Stimulated activated CD4-positive, alpha-beta T cell treated with anti-CD3 and anti-CD28 coated beads, Interleukin-15, amount 100 ng/mL, for 1 hour (primary cell): ENCODE results near the gene FBXO31.
"Not testable (repeated sequence)": the region's sequence is repeated elsewhere in the genome, so short reads cannot be mapped to it uniquely, and the experiment has no call there.

ENCODE experiments used
- DNase-seq, 2 donors: peaks; one replicate each; pipeline ENCODE4 v3.0.0-alpha.2; 2020; ENCODE audit warnings: low read depth in 1 of 2, low spot score in 1 of 2

Gene FBXO31

GRCh38 chr16:87387942-87388817, 4.6 kb upstream of the FBXO31 start:
- DNase-seq, result peak; percentile 56 to 71

GRCh38 chr16:87384875-87385167, 1.2 kb upstream of the FBXO31 start:
- not testable (repeated sequence) for DNase-seq

DNA sequence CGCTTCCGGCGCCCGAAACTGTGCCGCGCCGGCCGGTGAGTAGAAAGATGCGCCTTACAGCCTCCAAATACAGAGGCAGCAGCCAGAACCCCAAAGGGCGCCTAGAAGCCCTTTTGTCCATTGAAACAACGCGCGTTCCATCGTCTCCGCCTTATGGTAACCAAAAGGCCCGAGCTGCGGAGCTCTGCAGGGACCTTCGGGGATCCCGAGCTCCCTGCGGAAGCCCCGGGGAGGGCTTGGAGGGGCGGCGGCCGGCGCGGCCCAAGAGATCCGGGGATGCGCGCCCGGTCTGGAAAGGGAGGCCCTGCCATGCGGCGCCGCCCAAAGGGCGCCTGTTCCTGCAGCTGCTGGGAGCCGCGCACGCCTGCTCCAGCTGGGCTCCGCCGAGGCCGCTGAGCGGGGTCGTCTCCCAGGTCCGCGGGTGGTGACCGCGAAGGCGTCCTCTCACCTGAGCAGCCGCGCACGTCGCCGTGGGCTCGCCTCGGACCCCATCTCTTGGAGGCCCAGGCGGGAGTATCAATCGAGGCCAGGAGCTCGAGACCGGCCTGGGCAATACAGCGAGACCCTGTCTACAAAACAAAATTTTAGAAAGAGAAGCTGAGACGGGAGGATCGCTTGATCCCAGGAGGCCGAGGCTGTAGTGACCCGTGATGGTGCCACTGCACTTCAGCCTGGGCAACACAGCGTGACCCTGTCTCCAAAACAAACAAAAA, 742 bp upstream of the FBXO31 start:
- DNase-seq, result no peak

DNA sequence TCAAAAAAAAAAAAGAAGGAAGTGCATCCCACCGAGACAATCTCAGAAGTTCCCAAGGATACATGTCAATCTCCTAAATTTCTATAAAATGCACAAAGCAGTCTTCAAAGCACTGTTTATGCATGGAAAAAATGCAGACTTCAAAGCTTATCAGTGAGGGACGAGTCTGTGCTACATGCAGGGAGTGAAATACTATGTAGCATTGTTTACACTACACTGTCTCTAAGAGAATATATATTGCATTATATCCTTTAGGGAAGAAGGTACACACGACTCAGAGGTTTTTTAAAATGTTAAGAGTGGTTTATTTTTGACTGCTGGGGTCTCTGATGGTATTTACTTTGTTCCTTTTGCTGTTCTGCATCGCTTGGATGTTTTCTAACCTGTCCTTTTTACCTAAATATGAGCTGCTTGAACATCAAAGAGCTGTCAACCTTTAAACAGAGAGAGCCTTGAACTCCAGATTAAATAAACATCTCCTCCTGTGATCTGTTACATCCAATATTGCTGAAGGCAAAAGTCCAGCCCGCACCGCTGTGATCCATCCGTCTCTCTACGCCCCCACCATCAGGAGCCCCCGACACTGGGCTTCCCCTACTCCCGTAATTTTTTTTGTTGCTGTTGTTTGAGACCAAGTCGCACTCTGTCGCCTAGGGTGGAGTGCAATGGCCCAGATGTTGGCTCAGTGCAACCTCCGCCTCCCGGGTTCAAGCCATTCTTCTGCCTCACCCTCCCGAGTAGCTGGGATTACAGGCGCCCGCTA, 1.4 kb downstream of the FBXO31 start:
- no peak for DNase-seq

DNA sequence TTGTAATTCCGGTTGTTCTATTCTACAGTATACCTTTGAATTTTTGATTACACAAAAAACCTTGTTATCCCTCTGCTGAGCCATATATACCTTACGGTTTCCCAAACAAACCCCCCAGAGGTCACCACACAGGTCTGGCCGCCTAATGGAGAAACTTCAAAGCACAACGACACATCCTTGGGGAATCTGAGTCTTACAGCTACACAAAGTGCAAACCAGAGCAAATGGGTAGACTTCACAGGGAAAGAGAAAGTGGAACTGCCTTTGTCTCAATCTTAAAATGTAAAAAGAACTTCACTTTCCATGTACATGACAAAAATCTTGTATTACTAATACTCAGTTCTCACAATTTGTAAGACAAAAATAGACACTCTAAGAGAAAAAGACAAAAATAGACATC, 2.7 kb downstream of the FBXO31 start:
- no peak for DNase-seq

DNA sequence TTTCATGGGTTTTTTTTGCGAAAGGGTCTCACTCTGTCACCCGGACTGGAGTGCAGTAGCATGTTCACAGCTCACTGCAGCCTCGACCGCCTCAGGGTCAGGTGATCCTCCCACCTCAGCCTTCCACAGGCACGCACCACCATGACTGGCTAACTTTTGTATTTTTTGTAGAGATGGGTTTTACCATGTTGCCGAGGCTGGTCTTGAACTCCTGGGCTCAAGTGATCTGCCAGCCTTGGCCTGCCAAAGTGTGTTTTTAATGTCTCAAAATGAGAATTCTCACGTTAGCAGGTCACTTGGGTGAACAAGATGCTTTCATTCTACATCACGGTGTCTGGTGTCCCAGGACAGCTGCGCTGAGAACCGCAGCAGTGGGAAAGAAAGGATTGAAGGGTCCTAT, 3.2 kb downstream of the FBXO31 start:
- no peak for DNase-seq

DNA sequence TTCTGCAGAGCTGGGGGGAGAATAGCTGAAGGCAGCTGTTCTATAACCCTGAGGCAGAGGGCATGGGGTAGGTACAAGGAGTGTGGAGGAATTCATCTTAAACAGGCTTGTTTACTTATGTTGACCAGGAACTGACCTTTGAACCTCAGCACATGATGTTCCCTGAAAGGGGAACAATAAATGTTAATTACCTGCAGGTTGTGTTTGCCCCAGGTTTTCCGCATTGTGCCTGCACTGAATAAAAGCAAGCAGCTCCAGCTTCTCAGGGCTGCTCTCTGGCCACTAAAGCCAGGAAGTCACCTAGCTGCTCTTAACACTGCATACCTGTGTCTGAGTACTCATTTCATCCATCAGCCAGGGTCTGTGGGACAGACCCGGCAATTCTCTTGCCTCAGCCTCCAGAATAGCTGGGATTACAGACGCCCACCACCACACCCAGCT, 4.2 kb downstream of the FBXO31 start:
- not testable (repeated sequence) for DNase-seq

DNA sequence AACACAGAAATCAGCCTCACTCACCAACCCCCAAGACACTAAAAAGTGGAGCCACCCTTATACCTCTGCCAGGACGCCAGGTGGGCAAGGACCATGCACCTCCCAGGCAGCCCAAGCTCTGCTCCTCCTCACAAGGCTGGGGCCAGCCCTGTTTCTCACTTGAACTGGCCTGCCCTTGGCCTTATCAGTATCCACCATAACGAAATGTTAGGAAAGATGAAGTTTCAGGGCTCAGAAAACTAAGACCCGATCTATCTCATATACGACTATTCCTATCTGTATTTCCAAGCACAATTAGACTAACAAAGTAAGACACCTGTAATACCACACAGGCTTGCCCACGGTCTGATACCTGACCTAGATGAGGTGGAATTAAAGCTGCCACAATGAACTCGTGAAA, 6.9 kb downstream of the FBXO31 start:
- DNase-seq, result no peak

GRCh38 chr16:87375426-87376135, 8.0 kb downstream of the FBXO31 start:
- no peak for DNase-seq

- no peak for DNase-seq
Observed at GRCh38 chr16:87374313-87374712, 9.3 kb downstream of the FBXO31 start.

GRCh38 chr16:87372305-87372704, 11.3 kb downstream of the FBXO31 start:
- DNase-seq, result no peak

GRCh38 chr16:87371261-87371866, 12.2 kb downstream of the FBXO31 start:
- no peak for DNase-seq

DNA sequence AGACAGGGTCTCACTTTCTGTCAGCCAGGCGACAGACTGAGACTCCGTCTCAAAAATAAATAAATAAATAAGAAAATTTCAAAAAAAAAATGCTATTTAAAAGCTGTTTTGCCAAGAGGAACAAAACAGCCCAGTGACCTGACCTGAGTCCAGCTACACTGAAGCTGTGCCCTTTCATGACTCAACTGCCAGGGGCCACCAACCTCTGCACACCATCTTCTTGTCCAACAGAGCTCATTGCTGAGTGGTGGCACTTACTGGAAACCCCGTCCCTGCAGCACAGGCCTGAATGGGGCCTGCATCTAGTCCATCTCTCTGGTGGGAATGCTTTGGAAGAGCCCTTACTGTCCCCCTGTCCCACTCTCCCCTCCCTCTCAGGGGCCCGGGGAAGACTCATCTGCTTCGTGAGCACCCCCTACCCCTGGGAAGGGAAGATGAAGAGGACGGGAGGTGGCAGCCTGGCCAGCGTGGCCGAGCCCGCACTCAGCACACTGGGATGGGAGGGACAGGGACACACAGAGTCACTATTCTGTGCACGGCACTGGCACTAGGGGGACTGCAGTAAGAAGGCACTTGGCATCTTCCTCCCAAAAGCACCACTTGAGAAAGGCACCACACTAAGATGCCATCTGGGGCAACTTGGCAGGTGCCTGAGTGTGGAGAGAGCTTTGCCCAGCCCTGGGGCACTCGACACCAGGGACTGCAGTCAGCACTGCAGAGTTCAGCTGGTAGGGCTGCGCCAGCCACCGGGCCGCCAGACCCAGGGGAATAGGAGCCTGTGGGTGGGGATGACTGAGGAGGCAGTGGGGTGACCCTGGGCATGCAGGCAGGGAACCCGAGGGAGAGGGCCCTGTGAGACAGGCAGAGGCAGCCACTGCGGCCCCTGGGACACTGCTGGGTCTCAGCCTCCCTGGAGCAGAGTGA, 13.5 kb downstream of the FBXO31 start:
- DNase-seq, result no peak

DNA sequence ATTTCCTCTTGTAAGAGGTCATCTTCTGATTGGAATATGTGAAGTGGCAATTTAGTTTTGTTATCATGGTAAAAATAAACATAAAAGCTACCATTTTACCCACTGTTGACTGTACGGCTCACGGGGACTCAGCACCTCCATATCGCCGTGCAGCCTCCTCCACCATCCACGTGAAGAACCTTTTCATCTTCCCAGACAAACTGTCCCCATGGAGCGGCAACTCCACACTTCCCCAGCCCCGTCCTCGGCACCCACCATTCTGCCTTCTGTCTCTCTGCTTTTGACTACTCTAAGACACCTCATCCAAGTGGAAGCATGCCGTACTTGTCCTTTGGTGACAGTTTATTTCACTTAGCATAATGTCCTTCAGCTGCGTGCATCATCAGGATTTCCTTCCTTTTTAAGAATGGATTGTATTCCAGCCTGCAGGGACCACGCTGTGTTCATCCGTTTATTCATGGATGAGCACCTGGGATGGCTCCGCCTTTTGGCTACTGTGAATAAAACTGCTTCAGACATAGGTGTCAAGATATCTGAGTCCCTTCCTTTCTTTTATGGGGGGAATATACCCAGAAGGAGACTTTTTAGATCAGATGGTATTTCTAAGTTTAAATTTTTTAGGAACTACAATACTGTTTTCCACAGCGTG, 14.3 kb downstream of the FBXO31 start:
- DNase-seq, result no peak

- DNase-seq, result no peak
Observed at GRCh38 chr16:87368029-87368770, 15.4 kb downstream of the FBXO31 start.

GRCh38 chr16:87367529-87367928, 16.0 kb downstream of the FBXO31 start:
- DNase-seq, result no peak

GRCh38 chr16:87366930-87367329, 16.6 kb downstream of the FBXO31 start:
- DNase-seq, result no peak

GRCh38 chr16:87366288-87366687, 17.3 kb downstream of the FBXO31 start:
- DNase-seq, result no peak
